ENCODE measurements around the gene ITPR2. TPM values are rescaled to one million over a fixed set of nuclear protein-coding genes. Genes with fewer than 3 reads are reported as not detected.
"Not testable (repeated sequence)": the region's sequence is repeated elsewhere in the genome, so short reads cannot be mapped to it uniquely, and the experiment has no call there.

The ITPR2 gene
- polyA plus RNA-seq, 2 of the 4 experiments (the other 2 are of a cell fraction), result 3.1 to 8.1 TPM

DNA sequence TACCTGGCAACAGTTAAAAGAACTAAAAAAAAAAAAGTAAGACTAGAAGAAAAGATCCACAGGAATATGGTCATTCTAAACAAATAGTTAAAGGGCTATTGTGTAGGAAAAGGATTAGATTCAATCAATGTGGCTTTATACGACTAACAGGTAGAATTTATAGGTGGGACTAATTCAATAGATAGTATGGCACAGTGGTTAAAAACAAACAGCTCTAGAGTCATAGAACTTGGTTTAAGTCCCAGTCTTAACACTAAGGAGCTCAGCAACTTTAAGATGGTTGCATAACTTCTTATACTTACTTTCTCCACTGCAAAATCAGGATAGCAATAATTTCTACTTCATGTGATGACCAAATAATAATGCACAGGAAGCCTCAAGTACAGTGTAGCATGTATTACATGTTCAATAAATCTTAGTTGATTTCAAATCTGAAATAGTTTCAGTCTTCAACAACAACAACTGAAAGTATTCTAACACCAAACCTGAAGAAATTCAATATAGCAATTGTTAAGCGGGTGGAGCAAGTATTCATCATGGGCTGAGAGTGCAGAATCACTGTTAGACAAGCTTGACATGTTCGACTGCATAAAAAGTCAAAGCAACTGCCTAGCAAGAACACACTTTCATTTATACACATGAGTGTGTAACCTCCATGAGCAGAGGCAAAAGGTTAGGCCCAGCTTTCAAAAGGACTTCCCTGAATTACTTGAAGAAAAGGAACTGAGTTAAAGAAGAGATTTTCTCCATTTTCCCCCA lies 50.4 kb downstream of the ITPR2 start:
- TF ChIP-seq CEBPB (IDR thresholded peaks at IDR 0.05) (no peak), TFCP2L1 (CRISPR knock-in tag; IDR thresholded peaks at IDR 0.05) (no peak), RCOR1 (IDR thresholded peaks at IDR 0.05; ENCODE audit: low read depth, low read length) (no peak), HEYL (CRISPR knock-in tag; IDR thresholded peaks at IDR 0.05) (no peak), EHMT2 (IDR thresholded peaks at IDR 0.05; ENCODE audit: low read depth) (no peak), SMC3 (IDR thresholded peaks at IDR 0.05) (no peak), EP300 (IDR thresholded peaks at IDR 0.05) (no peak)
- TF ChIP-seq, protein P1, sequence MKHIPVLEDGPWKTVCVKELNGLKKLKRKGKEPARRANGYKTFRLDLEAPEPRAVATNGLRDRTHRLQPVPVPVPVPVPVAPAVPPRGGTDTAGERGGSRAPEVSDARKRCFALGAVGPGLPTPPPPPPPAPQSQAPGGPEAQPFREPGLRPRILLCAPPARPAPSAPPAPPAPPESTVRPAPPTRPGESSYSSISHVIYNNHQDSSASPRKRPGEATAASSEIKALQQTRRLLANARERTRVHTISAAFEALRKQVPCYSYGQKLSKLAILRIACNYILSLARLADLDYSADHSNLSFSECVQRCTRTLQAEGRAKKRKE (CRISPR knock-in tag; IDR thresholded peaks at IDR 0.05; ENCODE audit: low read depth), result no peak
- TF ChIP-seq, protein P2, sequence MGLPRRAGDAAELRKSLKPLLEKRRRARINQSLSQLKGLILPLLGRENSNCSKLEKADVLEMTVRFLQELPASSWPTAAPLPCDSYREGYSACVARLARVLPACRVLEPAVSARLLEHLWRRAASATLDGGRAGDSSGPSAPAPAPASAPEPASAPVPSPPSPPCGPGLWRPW (IDR thresholded peaks at IDR 0.05), result no peak
- TF ChIP-seq, protein P3, sequence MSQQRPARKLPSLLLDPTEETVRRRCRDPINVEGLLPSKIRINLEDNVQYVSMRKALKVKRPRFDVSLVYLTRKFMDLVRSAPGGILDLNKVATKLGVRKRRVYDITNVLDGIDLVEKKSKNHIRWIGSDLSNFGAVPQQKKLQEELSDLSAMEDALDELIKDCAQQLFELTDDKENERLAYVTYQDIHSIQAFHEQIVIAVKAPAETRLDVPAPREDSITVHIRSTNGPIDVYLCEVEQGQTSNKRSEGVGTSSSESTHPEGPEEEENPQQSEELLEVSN (IDR thresholded peaks at IDR 0.05; ENCODE audit: borderline replicate concordance, low read depth), result no peak
- no peak for ATAC-seq
- Histone ChIP-seq H3K9me3 (peaks cover 11% of the 10 kb centered on the region; the same call in 2 of the 3 replicates), H3K4me3 (no peak overlapping the region), H3K4me1 (peaks cover 11% of the 10 kb centered on the region; the same call in 2 of the 3 replicates), H3K27ac (no peak overlapping the region), H3K4me2 (no peak overlapping the region)
- 88% methylated on average over 3 of the region's 3 CpGs for WGBS (ENCODE audit: missing lambda C conversion rate)
- ChIA-PET POLR2A (no interaction called here), CTCF (interaction anchor here (0.6 kb wide), 1 partner anchor 30 kb away, joined by 3 read pairs; no protein-coding TSS in a partner anchor)
- DNase-seq (ENCODE audit: low read depth in 1 of 2, low spot score in 1 of 2), result no peak
- no peak for FAIRE-seq

DNA sequence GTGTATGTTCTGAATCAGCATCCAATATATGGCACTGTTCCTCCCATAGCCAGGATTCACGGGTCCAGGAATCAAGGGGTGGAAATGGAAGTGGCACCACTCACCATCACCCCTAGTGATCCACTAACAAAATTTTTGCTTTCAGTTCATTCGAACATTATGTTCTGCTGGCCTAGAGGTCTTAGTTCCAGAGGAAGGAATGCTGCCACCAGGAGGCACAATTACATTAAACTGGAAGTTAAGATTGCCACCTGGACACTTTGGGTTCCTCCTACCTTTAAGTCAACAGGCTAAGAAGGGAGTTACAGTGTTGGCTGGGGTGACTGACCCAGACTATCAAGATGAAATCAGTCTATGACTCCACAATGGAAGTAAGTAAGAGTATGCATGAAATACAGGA lies 52.3 kb downstream of the ITPR2 start:
- TF ChIP-seq RAD21 (conservative IDR thresholded peaks at IDR 0.05 in 1 of 2, IDR thresholded peaks at IDR 0.05 in 1 of 2), result peak in 1 of 2 experiments; percentile 23; a peak in 1 of 5 replicates
- WGBS (ENCODE audit: missing lambda C conversion rate), result 81% methylated on average over 2 of the region's 2 CpGs
- ATAC-seq, H3K4me3 ChIP-seq, H3K4me1 ChIP-seq, POLR2A ChIA-PET, CTCF ChIA-PET, H3K4me2 ChIP-seq, FAIRE-seq, H3K27ac ChIP-seq: not testable (repeated sequence)
- H3K9me3 ChIP-seq, result peaks cover 24% of the 10 kb centered on the region
- DNase-seq (ENCODE audit: low read depth in 1 of 2, low spot score in 1 of 2), result peak in 1 of 2 experiments; percentile 16

DNA sequence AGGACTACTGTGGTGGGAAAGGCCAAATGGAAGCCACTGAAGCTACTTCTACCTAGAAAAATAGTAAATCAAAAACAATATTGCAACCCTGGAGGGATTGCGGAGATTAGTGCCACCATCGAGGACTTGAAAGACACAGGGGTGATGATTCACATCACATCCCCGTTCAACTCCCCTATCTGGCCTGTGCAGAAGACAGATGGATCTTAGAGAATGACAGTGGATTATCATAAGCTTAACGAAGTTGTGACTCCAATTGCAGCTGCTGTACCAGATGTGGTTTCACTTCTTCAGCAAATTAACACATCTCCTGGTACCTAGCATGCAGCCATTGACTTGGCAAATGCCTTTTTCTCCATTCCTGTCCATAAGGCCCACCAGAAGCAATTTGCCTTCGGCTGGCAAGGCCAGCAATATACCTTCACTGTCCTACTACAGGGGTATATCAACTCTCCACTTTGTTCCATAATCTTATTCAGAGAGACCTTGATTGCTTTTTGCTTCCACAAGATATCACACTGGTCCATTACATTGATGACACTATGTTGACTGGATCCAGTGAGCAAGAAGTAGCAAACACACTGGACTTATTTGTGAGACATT lies 54.7 kb downstream of the ITPR2 start:
- H3K4me2 ChIP-seq; FAIRE-seq; H3K27ac ChIP-seq; DNase-seq (ENCODE audit: low read depth in 1 of 2, low spot score in 1 of 2); POLR2A ChIA-PET; H3K4me1 ChIP-seq; H3K4me3 ChIP-seq; ATAC-seq: not testable (repeated sequence)
- CTCF ChIA-PET, result interaction anchor here (0.8 to 1.1 kb wide), 2 partner anchors 9 to 477 kb away, joined by 3 read pairs; no protein-coding TSS in a partner anchor
- WGBS (ENCODE audit: missing lambda C conversion rate), result 59% methylated on average over 5 of the region's 5 CpGs
- H3K9me3 ChIP-seq, result peaks cover 24% of the 10 kb centered on the region

DNA sequence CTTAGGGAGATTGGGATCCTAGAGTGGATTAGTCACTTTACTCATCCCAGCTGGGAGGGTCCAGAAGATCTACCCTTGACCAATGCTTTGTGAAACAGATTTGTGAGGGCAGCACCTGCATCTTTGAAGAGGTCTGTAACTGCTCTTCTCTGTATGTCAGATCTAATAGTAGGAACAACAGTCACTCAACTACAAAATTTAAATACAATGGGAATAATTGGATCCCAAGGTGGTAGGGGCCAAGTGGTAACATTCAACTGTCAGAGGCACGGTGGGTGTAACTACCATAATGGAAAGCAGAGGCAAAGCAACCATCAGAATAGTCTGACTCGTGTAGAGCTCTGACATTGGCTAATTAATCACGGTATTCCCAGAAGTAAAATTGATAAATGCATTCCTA lies 55.8 kb downstream of the ITPR2 start:
- ATAC-seq (no peak), DNase-seq (ENCODE audit: low read depth in 1 of 2, low spot score in 1 of 2) (no peak), FAIRE-seq (no peak)
- no peak overlapping the region for H3K4me2 ChIP-seq
- H3K9me3 ChIP-seq, result peaks cover 24% of the 10 kb centered on the region
- 32% methylated on average over 3 of the region's 3 CpGs for WGBS (ENCODE audit: missing lambda C conversion rate)
- no peak overlapping the region for H3K4me3 ChIP-seq
- ChIA-PET CTCF (interaction anchor here (1.0 to 1.1 kb wide), 2 partner anchors 8 to 76 kb away, joined by 3 to 5 read pairs; no protein-coding TSS in a partner anchor), POLR2A (no interaction called here)
- TF ChIP-seq ESRRA (IDR thresholded peaks at IDR 0.05; ENCODE audit: borderline replicate concordance, low read length), result no peak
- no peak for TF ChIP-seq KDM1A (IDR thresholded peaks at IDR 0.05; ENCODE audit: low read depth)
- no peak for TF ChIP-seq ZNF302 (CRISPR knock-in tag; IDR thresholded peaks at IDR 0.05)
- TF ChIP-seq RNF2 (IDR thresholded peaks at IDR 0.05; ENCODE audit: borderline replicate concordance, low read depth), result no peak
- TF ChIP-seq SREBF2 (IDR thresholded peaks at IDR 0.05), result no peak
- TF ChIP-seq, protein P4, sequence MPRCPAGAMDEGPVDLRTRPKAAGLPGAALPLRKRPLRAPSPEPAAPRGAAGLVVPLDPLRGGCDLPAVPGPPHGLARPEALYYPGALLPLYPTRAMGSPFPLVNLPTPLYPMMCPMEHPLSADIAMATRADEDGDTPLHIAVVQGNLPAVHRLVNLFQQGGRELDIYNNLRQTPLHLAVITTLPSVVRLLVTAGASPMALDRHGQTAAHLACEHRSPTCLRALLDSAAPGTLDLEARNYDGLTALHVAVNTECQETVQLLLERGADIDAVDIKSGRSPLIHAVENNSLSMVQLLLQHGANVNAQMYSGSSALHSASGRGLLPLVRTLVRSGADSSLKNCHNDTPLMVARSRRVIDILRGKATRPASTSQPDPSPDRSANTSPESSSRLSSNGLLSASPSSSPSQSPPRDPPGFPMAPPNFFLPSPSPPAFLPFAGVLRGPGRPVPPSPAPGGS (IDR thresholded peaks at IDR 0.05), result no peak
- TF ChIP-seq, protein P5, sequence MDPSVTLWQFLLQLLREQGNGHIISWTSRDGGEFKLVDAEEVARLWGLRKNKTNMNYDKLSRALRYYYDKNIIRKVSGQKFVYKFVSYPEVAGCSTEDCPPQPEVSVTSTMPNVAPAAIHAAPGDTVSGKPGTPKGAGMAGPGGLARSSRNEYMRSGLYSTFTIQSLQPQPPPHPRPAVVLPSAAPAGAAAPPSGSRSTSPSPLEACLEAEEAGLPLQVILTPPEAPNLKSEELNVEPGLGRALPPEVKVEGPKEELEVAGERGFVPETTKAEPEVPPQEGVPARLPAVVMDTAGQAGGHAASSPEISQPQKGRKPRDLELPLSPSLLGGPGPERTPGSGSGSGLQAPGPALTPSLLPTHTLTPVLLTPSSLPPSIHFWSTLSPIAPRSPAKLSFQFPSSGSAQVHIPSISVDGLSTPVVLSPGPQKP (IDR thresholded peaks at IDR 0.05; ENCODE audit: low read depth, low read length), result no peak
- TF ChIP-seq MAFK (IDR thresholded peaks at IDR 0.05; ENCODE audit: partially characterized antibody), result no peak
- no peak for TF ChIP-seq MAZ (IDR thresholded peaks at IDR 0.05; ENCODE audit: borderline replicate concordance, low read depth, low read length)
- TF ChIP-seq CHD2 (IDR thresholded peaks at IDR 0.05; ENCODE audit: low read length, partially characterized antibody), result no peak
- no peak for TF ChIP-seq ZFP36 (IDR thresholded peaks at IDR 0.05; ENCODE audit: borderline replicate concordance, partially characterized antibody)
- TF ChIP-seq RFX5 (IDR thresholded peaks at IDR 0.05), result no peak
- no peak for TF ChIP-seq POLR2A (IDR thresholded peaks at IDR 0.05; ENCODE audit: low read length)
- no peak for TF ChIP-seq BHLHE40 (IDR thresholded peaks at IDR 0.05; ENCODE audit: low read depth, low read length)
- TF ChIP-seq RAD21 (conservative IDR thresholded peaks at IDR 0.05 in 1 of 2, IDR thresholded peaks at IDR 0.05 in 1 of 2), result no peak
- no peak for TF ChIP-seq ZC3H11A (IDR thresholded peaks at IDR 0.05)
- H3K4me1 ChIP-seq, result no peaks in the 10 kb centered on the region
- no peak overlapping the region for H3K27ac ChIP-seq

All from A549 (cell line).